CD14-positive monocyte (primary cell): ENCODE measurements around the gene VRK3. TPM values are rescaled to one million over a fixed set of nuclear protein-coding genes. Genes with fewer than 3 reads are reported as not detected.
"Not testable (repeated sequence)": the region's sequence is repeated elsewhere in the genome, so short reads cannot be mapped to it uniquely, and the experiment has no call there.

Experiments used
- DNase-seq, 3 donors: peaks; one replicate each; pipeline ENCODE4 v3.0.0-alpha.2; 2011 to 2022
- H2AFZ ChIP-seq: 2 replicates; pipeline ENCODE4 v1.6.0; 2012; ENCODE audit warnings: mild to moderate bottlenecking, low read depth, low read length, inconsistent platforms; ENCODE audit not compliant: insufficient read depth, poor library complexity, severe bottlenecking
- H3K27ac ChIP-seq, 2 donors: 1 replicate in 1 of 2; 2 replicates in 1 of 2; pipeline ENCODE4 v1.5.1; 2012 to 2013; ENCODE audit warnings: low read length in 2 of 2, control low read depth in 1 of 2, inconsistent platforms in 1 of 2, low read depth in 1 of 2, mild to moderate bottlenecking in 1 of 2
- H3K27me3 ChIP-seq, 2 donors: one replicate each; pipeline versions ENCODE4 v1.6.0 to v1.6.1; 2011 to 2013; ENCODE audit warnings: low read length in 2 of 2; ENCODE audit not compliant: control insufficient read depth in 2 of 2, insufficient read depth in 2 of 2
- H3K36me3 ChIP-seq, 2 donors: replicated peaks in 1 of 2; 1 replicate in 1 of 2; 2 replicates in 1 of 2; pipeline versions ENCODE4 v1.5.1 to v1.6.1; 2012 to 2013; ENCODE audit warnings: low read length in 2 of 2, control low read depth in 1 of 2, inconsistent platforms in 1 of 2, mild to moderate bottlenecking in 1 of 2; ENCODE audit not compliant: insufficient read depth in 2 of 2, control insufficient read depth in 1 of 2
- H3K4me1 ChIP-seq, 2 donors: 1 replicate in 1 of 2; 2 replicates in 1 of 2; pipeline versions ENCODE4 v1.5.1 to v1.6.1; 2012 to 2013; ENCODE audit warnings: low read length in 2 of 2, control low read depth in 1 of 2, inconsistent platforms in 1 of 2, mild to moderate bottlenecking in 1 of 2, moderate library complexity in 1 of 2; ENCODE audit not compliant: insufficient read depth in 2 of 2, control insufficient read depth in 1 of 2
- H3K4me2 ChIP-seq: replicated peaks from 2 replicates; pipeline ENCODE3; 2012; ENCODE audit warnings: low read length, moderate library complexity, mild to moderate bottlenecking; ENCODE audit not compliant: poor library complexity, severe bottlenecking; ENCODE audit errors: extremely low read depth
- H3K4me3 ChIP-seq, 3 experiments: fragments of 200-600 bp in 1 of 3; sonication (generic) in 1 of 3; replicated peaks in 1 of 3; 1 replicate in 2 of 3; 2 replicates in 1 of 3; pipeline ENCODE4 v1.5.1; 2011 to 2013; ENCODE audit warnings: low read length in 3 of 3, mild to moderate bottlenecking in 3 of 3, control low read depth in 2 of 3, low read depth in 2 of 3, inconsistent platforms in 1 of 3, moderate library complexity in 1 of 3
- H3K79me2 ChIP-seq: 2 replicates; pipeline ENCODE4 v1.6.0; 2012; ENCODE audit warnings: mild to moderate bottlenecking, control low read depth, inconsistent platforms, low read length, moderate library complexity; ENCODE audit not compliant: insufficient read depth
- H3K9ac ChIP-seq: 2 replicates; pipeline ENCODE4 v1.6.0; 2017; ENCODE audit warnings: low read length, mild to moderate bottlenecking; ENCODE audit not compliant: insufficient read depth, poor library complexity, severe bottlenecking
- H3K9me3 ChIP-seq, 2 donors: replicated peaks in 1 of 2; 1 replicate in 1 of 2; 2 replicates in 1 of 2; pipeline versions ENCODE4 v1.5.1 to v1.6.1; 2012 to 2013; ENCODE audit warnings: low read length in 2 of 2, control low read depth in 1 of 2; ENCODE audit not compliant: control insufficient read depth in 1 of 2, insufficient read depth in 1 of 2
- H4K20me1 ChIP-seq: 2 replicates; pipeline ENCODE4 v1.6.0; 2012; ENCODE audit warnings: mild to moderate bottlenecking, low read length, control low read depth, moderate library complexity; ENCODE audit not compliant: insufficient read depth
- H3K27ac Mint-ChIP-seq, 7 donors: one replicate each; pipeline ENCODE4 v1.8.0; 2020; ENCODE audit warnings: mild to moderate bottlenecking in 7 of 7, mixed read lengths in 7 of 7, moderate library complexity in 6 of 7, inconsistent platforms in 2 of 7
- H3K27me3 Mint-ChIP-seq, 3 donors: one replicate each; pipeline ENCODE4 v1.8.0; 2021 to 2022; ENCODE audit warnings: low read depth in 3 of 3, mild to moderate bottlenecking in 3 of 3, mixed read lengths in 3 of 3, moderate library complexity in 3 of 3, inconsistent platforms in 1 of 3
- H3K36me3 Mint-ChIP-seq, 2 donors: one replicate each; pipeline ENCODE4 v1.8.0; 2020; ENCODE audit warnings: mixed read lengths in 2 of 2, inconsistent platforms in 1 of 2, mild to moderate bottlenecking in 1 of 2
- H3K4me1 Mint-ChIP-seq: one replicate; pipeline ENCODE4 v1.8.0; 2020; ENCODE audit warnings: mild to moderate bottlenecking, mixed read lengths
- H3K4me3 Mint-ChIP-seq, 2 donors: one replicate each; pipeline ENCODE4 v1.8.0; 2020; ENCODE audit warnings: mild to moderate bottlenecking in 2 of 2, mixed read lengths in 2 of 2, moderate library complexity in 1 of 2
- H3K9me3 Mint-ChIP-seq, 7 donors: one replicate each; pipeline ENCODE4 v1.8.0; 2020 to 2022; ENCODE audit warnings: mixed read lengths in 7 of 7, mild to moderate bottlenecking in 6 of 7, moderate library complexity in 6 of 7, inconsistent platforms in 2 of 7
- WGBS: methylation state at CpG from one replicate; pipeline ENCODE4 v1.1.5; 2013; ENCODE audit warnings: missing lambda C conversion rate; ENCODE audit not compliant: insufficient coverage; 5-methylcytosine and 5-hydroxymethylcytosine counted together
- intact Hi-C, 2 donors: fragments of 100-400 bp; cut with micrococcal nuclease; formaldehyde crosslinking; loops; one replicate each; pipeline versions ENCODE4 v1.15.0 to v1.15.1; 2023
- polyA plus RNA-seq, 3 donors: library from polyadenylated mRNA; depleted of rRNA in 1 of 3; unstranded in 2 of 3; stranded (reverse) in 1 of 3; fragments of 300-500 nt in 2 of 3; fragments of >200 nt in 1 of 3; fragmentation: Illumina TruSeq in 2 of 3; gene quantifications; 1 replicate in 2 of 3; 2 replicates in 1 of 3; pipeline ENCODE4 v1.2.3, GENCODE V29; 2012 to 2021
- TF ChIP-seq, protein P1 (sequence below): fragments of 200-600 bp; IDR thresholded peaks from one replicate; pipeline ENCODE4 v1.8.0; 2022; ENCODE audit warnings: antibody characterized with exemption, mild to moderate bottlenecking

Gene VRK3
- polyA plus RNA-seq, 3 donors: 42.8 to 47.3 (median 46.8) TPM

- intact Hi-C loops, H3K27me3 Mint-ChIP-seq, H2AFZ ChIP-seq, H3K27ac Mint-ChIP-seq, H4K20me1 ChIP-seq, H3K4me2 ChIP-seq, H3K27me3 ChIP-seq, H3K36me3 ChIP-seq, H3K9ac ChIP-seq, H3K9me3 Mint-ChIP-seq, H3K79me2 ChIP-seq, H3K9me3 ChIP-seq, H3K36me3 Mint-ChIP-seq, H3K27ac ChIP-seq, DNase-seq, H3K4me3 ChIP-seq: not testable (repeated sequence)
- 78% methylated on average over 6 of the region's 9 CpGs for WGBS
- Mint-ChIP-seq H3K4me3 (peak overlapping the region in 1 of 2 donors; percentile 56), H3K4me1 (peaks cover 47% of the 10 kb centered on the region)
- peaks cover 41 to 46% of the 10 kb centered on the region in 2 donors for H3K4me1 ChIP-seq
Observed at GRCh38 chr19:49958144-49958543, 67.0 kb downstream of the VRK3 start.

DNA sequence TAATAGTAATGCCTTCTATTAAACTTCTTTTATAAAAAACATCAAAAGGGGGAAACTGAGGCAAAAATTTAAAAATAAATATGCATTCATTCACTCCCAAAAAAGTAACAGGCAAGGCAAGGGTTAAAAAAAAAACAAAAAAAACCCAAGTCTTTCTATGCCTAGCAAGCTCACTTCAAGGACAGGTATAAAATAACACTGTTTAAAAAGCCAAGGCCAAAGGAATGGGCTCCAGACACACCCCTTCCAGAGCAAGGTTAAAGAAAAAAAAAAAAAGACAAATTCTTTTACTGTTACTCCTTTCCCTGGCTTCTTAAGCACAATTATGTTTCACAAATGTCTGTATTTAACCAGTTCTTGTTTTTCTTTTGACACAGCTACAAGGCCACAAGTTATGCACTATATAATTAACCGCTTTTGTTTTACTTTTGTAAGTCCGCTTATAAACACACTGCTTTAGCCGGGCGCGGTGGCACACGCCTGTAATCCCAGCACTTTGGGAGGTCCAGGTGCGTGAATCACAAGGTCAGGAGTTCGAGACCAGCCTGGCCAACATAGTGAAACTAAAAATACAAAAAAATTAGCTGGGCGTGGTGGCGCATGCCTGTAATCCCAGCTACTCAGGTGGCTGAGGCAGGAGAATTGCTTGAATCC is 67.8 kb downstream of the VRK3 start:
- peaks cover 54% of the 10 kb centered on the region for H3K4me1 Mint-ChIP-seq
- intact Hi-C loops: no loop called here
- H3K4me2 ChIP-seq: no peak overlapping the region
- no peak for DNase-seq
- H3K27ac Mint-ChIP-seq: no peak overlapping the region
- WGBS: 96% methylated on average over 10 of the region's 10 CpGs
- peaks cover 3 to 6% (median 6%) of the 10 kb centered on the region in 3 donors for H3K27me3 Mint-ChIP-seq
- H3K4me3 Mint-ChIP-seq: no peak overlapping the region
- peaks cover 0 to 1% (median 0%) of the 10 kb centered on the region in 7 donors for H3K9me3 Mint-ChIP-seq
- no peaks in the 10 kb centered on the region for H3K27me3 ChIP-seq
- no peak overlapping the region for H3K9ac ChIP-seq
- H3K27ac ChIP-seq: no peak overlapping the region
- no peaks in the 10 kb centered on the region for H3K9me3 ChIP-seq
- peaks cover 49 to 54% of the 10 kb centered on the region in 2 donors for H3K4me1 ChIP-seq
- no peaks in the 10 kb centered on the region for H3K36me3 ChIP-seq
- H3K79me2 ChIP-seq: no peaks in the 10 kb centered on the region
- H2AFZ ChIP-seq: no peak overlapping the region
- H3K36me3 Mint-ChIP-seq: no peaks in the 10 kb centered on the region
- H4K20me1 ChIP-seq: no peaks in the 10 kb centered on the region
- TF ChIP-seq, protein P1, sequence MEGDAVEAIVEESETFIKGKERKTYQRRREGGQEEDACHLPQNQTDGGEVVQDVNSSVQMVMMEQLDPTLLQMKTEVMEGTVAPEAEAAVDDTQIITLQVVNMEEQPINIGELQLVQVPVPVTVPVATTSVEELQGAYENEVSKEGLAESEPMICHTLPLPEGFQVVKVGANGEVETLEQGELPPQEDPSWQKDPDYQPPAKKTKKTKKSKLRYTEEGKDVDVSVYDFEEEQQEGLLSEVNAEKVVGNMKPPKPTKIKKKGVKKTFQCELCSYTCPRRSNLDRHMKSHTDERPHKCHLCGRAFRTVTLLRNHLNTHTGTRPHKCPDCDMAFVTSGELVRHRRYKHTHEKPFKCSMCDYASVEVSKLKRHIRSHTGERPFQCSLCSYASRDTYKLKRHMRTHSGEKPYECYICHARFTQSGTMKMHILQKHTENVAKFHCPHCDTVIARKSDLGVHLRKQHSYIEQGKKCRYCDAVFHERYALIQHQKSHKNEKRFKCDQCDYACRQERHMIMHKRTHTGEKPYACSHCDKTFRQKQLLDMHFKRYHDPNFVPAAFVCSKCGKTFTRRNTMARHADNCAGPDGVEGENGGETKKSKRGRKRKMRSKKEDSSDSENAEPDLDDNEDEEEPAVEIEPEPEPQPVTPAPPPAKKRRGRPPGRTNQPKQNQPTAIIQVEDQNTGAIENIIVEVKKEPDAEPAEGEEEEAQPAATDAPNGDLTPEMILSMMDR: no peak
- H3K4me3 ChIP-seq: no peak overlapping the region
